Keratinocyte (primary cell): ENCODE data around the gene KCNMA1.

Source experiments
- CTCF ChIP-seq, 3 experiments: IDR thresholded peaks in 1 of 3; conservative IDR thresholded peaks in 1 of 3; optimal IDR thresholded peaks in 1 of 3; 2 replicates in 2 of 3; 3 replicates in 1 of 3; pipeline versions ENCODE3 to v1.5.1; 2011; ENCODE audit warnings: low read length in 3 of 3, mild to moderate bottlenecking in 3 of 3, moderate library complexity in 2 of 3, control low read depth in 1 of 3, inconsistent platforms in 1 of 3; ENCODE audit not compliant: insufficient read depth in 2 of 3; ENCODE audit errors: extremely low read depth in 1 of 3
- EZH2 ChIP-seq: IDR thresholded peaks from one replicate; pipeline ENCODE4 v1.6.1; 2012; ENCODE audit warnings: inconsistent platforms, mild to moderate bottlenecking, low read length, moderate library complexity

GRCh38 chr10:76945166-76945565, 692.4 kb downstream of the KCNMA1 start:
- TF ChIP-seq CTCF (optimal IDR thresholded peaks at IDR 0.05 in 1 of 3, IDR thresholded peaks at IDR 0.05 in 1 of 3, conservative IDR thresholded peaks at IDR 0.05 in 1 of 3; ENCODE audit: extremely low read depth in 1 of 3, insufficient read depth in 2 of 3, low read length in 3 of 3) (no peak), EZH2 (no peak)
